ENCODE measurements around the gene LCA5L.

DNA sequence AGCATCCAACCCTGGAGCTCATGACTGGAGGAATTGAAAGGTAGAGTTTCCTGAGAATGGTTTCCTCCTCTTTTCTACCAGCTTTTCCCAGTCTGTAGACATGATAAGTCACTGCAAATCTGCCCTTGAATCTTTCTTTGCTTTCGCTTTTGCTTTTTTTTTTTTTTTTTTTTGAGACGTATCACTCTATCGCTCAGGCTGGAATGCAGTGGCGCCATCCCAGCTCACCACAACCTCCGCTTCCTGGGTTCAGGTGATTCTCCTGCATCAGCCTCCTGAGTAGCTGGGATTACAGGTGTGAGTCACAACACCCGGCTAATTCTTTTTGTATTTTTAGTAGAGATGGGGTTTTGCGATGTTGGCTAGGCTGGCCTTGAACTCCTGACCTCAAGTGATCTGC lies 1.7 kb upstream of the LCA5L start:
- TF ChIP-seq POLR2AphosphoS5 (IDR thresholded peaks at IDR 0.05; ENCODE audit: low read depth, low read length) (no peak), POLR2A (IDR thresholded peaks at IDR 0.05; ENCODE audit: low read depth, low read length) (no peak)
